Measurements from ENCODE around the gene LRP5.

The LRP5 gene

DNA sequence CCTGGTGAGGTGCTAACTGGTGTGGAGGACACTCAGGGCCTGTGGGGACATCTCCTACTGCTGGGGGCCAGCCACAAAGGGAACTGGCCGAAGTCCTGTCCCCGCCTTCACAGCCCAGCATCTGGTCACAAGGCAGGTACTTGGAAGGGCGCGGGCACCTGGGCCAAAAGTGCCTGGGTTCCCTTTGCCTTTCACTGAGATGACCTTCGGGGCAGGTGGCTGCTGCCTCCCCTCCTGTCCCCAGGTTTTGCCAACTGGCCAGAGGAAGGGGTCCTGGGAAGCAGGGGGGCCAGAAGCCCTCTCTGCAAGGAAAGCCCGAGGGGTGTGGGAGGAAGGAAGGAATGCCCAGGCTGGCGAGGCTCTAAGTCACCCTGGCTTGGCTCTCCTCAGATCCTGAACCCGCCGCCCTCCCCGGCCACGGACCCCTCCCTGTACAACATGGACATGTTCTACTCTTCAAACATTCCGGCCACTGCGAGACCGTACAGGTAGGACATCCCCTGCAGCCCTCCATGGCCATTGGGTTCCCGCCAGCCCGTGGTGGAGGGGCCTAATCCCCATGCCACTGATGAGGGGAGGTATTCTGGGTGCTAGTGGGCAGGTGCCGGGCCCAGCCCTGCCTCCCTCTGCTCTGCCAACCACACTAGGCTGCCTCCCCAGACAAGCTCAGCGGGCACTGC, 133.8 kb downstream of the LRP5 start:
- TF ChIP-seq, protein P1, sequence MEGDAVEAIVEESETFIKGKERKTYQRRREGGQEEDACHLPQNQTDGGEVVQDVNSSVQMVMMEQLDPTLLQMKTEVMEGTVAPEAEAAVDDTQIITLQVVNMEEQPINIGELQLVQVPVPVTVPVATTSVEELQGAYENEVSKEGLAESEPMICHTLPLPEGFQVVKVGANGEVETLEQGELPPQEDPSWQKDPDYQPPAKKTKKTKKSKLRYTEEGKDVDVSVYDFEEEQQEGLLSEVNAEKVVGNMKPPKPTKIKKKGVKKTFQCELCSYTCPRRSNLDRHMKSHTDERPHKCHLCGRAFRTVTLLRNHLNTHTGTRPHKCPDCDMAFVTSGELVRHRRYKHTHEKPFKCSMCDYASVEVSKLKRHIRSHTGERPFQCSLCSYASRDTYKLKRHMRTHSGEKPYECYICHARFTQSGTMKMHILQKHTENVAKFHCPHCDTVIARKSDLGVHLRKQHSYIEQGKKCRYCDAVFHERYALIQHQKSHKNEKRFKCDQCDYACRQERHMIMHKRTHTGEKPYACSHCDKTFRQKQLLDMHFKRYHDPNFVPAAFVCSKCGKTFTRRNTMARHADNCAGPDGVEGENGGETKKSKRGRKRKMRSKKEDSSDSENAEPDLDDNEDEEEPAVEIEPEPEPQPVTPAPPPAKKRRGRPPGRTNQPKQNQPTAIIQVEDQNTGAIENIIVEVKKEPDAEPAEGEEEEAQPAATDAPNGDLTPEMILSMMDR (IDR thresholded peaks at IDR 0.05) = no peak

DNA sequence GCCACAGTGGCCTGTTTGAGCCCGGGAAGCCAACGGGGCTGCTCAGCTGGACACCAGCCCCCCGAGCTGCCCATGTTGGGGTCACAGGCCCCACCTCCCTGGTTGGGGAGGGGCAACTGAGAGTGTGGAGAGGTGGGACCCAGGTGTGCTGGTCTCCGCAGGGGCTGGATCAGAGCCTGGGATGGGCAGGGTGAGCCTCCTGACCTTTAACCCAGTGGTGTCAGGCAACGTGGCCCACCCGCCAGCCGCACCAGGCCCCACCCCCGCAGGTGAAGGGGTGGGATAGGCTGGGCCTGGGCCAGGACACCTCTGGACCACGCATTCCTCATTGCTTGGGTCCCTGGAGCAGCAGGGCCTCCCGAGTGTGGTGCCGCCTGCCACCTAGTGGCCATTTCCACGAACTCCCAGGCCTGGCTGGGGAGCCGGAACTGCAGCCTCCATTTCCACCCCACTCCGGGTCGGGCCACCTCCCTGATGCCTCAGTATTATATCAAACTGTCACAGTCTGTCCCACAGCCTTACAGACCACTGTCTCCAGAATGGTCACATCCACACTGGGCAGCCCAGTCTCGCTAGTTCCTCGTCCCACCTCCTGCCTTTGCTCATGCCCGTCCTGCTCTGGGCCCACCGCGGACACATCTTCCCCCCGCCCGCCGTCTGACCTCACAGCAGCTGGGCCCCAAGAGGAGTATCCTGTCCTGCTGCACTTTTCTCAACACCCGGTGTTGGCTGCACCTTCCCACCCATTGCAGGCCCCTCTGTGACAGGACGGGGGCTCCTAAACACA, 134.8 kb downstream of the LRP5 start:
- TF ChIP-seq, protein P1 (IDR thresholded peaks at IDR 0.05) = peak; percentile 90

DNA sequence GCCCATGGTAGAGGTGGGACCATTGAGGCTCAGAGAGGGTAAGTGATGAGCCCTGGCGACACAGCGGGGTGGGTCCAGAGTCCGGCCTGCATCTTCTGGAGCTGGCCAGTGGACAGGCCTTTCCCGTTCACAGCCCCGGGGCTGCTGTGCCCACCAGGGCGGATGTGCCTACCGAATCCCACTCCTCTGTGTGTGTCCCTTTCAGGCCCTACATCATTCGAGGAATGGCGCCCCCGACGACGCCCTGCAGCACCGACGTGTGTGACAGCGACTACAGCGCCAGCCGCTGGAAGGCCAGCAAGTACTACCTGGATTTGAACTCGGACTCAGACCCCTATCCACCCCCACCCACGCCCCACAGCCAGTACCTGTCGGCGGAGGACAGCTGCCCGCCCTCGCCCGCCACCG, 136.2 kb downstream of the LRP5 start:
- TF ChIP-seq, protein P1 (IDR thresholded peaks at IDR 0.05) = no peak

DNA sequence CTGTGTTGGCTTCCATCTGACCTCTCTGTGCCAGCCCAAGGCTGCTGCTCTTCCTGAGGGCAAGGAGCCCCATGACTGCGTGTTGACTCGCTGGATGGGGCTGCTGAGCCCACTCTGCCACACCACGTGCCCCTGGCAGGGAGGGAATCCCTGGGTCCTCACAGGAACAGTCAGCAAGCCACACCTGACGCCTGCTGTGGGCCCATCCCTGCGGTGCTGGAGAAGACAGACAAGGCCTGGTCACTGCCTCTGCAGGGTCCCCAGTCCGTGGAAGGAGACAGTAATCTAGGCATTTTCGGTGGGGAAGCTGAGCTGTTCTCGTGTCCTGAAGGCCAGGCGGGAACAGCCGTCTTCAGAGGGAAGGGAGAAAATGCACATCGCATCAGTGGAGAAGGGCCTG, 137.6 kb downstream of the LRP5 start:
- TF ChIP-seq, protein P1 (IDR thresholded peaks at IDR 0.05) = no peak

DNA sequence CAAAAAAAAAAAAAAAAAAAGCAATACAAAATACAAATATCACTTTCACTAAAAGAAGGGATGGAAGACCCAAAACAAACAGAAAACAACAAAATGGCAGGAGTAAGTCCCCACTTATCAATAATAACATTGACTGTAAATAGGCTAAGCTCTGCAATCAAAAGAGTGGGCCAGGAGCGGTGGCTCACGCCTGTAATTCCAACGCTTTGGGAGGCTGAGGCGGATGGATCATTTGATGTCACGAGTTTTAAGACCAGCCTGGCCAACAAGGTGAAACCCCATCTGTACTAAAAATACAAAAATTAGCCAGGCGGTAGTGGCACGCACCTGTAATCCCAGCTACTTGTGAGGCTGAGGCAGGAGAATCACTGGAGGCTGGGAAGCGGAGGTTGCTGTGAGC, 138.3 kb downstream of the LRP5 start:
- TF ChIP-seq, protein P1 (IDR thresholded peaks at IDR 0.05) = no peak

DNA sequence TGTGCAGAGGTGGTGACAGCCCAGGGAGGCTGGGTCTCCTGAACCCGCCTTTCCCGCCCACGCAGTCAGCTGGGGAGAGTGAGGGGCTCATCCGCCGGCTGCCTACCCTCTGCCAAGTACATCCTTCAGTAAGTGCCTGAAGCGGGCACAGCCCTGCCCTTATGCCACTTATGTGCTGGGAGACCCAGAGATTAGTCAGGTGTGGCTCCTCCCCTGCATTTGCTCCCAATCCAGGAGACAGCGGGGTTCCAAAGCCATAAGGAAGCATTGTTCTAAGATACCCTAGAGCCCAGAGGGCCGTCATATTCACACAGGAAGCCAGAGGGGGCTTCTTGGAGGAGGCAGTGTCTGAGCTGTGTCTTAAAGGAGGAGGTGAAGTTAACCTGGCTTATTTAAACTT, 142.4 kb downstream of the LRP5 start:
- TF ChIP-seq, protein P1 (IDR thresholded peaks at IDR 0.05) = no peak

DNA sequence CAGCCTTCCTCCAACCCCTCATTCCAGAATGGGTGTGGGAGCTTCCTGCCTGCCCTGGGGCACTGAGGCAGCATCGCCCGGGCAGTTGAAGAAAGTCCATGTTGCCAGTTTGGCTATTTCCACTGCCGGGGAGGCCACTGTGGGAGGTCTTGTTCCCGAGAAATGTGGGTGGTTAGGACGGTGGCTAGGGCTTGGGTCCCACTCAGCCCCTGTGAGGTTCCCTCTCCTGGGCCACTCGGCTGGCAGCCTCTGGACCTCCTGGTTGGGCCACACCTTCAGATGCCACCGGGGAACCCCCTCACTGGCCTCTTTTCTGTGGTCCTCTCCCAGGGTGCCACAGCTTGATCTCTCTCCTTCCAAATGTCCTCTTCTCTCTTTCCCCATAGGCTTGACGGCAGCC, 143.1 kb downstream of the LRP5 start:
- TF ChIP-seq, protein P1 (IDR thresholded peaks at IDR 0.05) = no peak
